Mucosa of descending colon (tissue), 3 donors: Measurements from ENCODE around the gene F5. TPM values are rescaled to one million over a fixed set of nuclear protein-coding genes. Genes with fewer than 3 reads are reported as not detected.

Experiments used
- ATAC-seq: fragments of 200-7000 bp; cut with Tn5 transposase; one replicate; pipeline ENCODE4 v1.9.1; 2020; ENCODE audit warnings: mild to moderate bottlenecking, moderate library complexity
- DNase-seq, 3 donors: peaks; one replicate each; pipeline ENCODE4 v3.0.0-alpha.2; 2020
- H3K36me3 ChIP-seq: fragments of 200-600 bp; one replicate; pipeline ENCODE4 v1.8.0; 2021; ENCODE audit warnings: low read depth, mild to moderate bottlenecking
- H3K4me1 ChIP-seq: fragments of 200-600 bp; one replicate; pipeline ENCODE4 v1.8.0; 2021; ENCODE audit warnings: low read depth, mild to moderate bottlenecking
- H3K4me3 ChIP-seq: fragments of 200-600 bp; one replicate; pipeline ENCODE4 v1.8.0; 2021; ENCODE audit warnings: mild to moderate bottlenecking
- H3K9me3 ChIP-seq: fragments of 200-600 bp; one replicate; pipeline ENCODE4 v1.8.0; 2021; ENCODE audit warnings: mild to moderate bottlenecking
- CTCF ChIP-seq: fragments of 200-600 bp; IDR thresholded peaks from one replicate; pipeline ENCODE4 v1.8.0; 2022; ENCODE audit warnings: antibody characterized with exemption, mild to moderate bottlenecking
- intact Hi-C, 2 donors: fragments of 100-400 bp; cut with DNase I in 1 of 2; cut with micrococcal nuclease in 1 of 2; formaldehyde crosslinking; loops; one replicate each; pipeline versions ENCODE4 v1.11.0 to v1.11.1; 2022; cut with DNase I, micrococcal nuclease
- total RNA-seq, 3 donors: library from RNA; stranded (reverse); fragmentation: NEBNext Ultra II Directional in 2 of 3; extraction: Animal tissue kit (Norgen Biotek cat#: 25700) in 2 of 3; gene quantifications; one replicate each; pipeline versions ENCODE4 v1.2.1 to v1.2.4, GENCODE V29; 2021 to 2023
- donor health status: DM: no; HTN: no; CAD: no; lungs with moderate emphysema.
- donor health status: DM: no; HTN: no; CAD: no.
- donor health status: DM: no; HTN: yes; CAD: no.

F5 gene
- total RNA-seq, 3 donors from 2014 or later = 0.44 to 2.5 (median 0.69) TPM

GRCh38 chr1:169588112-169588511 is 1.8 kb upstream of the F5 start:
- H3K9me3 ChIP-seq = no peaks in the 10 kb centered on the region
- intact Hi-C loops = loop anchor here in 1 of 2 donors (5.0 kb wide), 1 partner anchor 124 kb away; the partner anchor contains the start of gene SELL
- no peak for TF ChIP-seq CTCF
- H3K36me3 ChIP-seq = no peaks in the 10 kb centered on the region
- no peak overlapping the region for H3K4me3 ChIP-seq
- H3K4me1 ChIP-seq = no peaks in the 10 kb centered on the region
- ATAC-seq (no peak), DNase-seq (no peak)

- H3K36me3 ChIP-seq = no peaks in the 10 kb centered on the region
- no peak for ATAC-seq
- intact Hi-C loops = loop anchor here in 1 of 2 donors (5.0 kb wide), 1 partner anchor 126 kb away; the partner anchor contains the start of gene SELL
- no peak for DNase-seq
- no peaks in the 10 kb centered on the region for H3K9me3 ChIP-seq
- no peaks in the 10 kb centered on the region for H3K4me1 ChIP-seq
- H3K4me3 ChIP-seq = no peak overlapping the region
- TF ChIP-seq CTCF = no peak
Measured at GRCh38 chr1:169586067-169586394, 250 bp downstream of the F5 start.

- intact Hi-C loops = loop anchor here in 1 of 2 donors (5.0 kb wide), 1 partner anchor 127 kb away; the partner anchor contains the start of gene SELL
- Histone ChIP-seq H3K36me3 (no peaks in the 10 kb centered on the region), H3K4me3 (no peak overlapping the region), H3K9me3 (no peaks in the 10 kb centered on the region), H3K4me1 (no peaks in the 10 kb centered on the region)
- no peak for TF ChIP-seq CTCF
- ATAC-seq = no peak
- no peak for DNase-seq
Measured at GRCh38 chr1:169585181-169585580, 1.1 kb downstream of the F5 start.

GRCh38 chr1:169584483-169585144 is 1.7 kb downstream of the F5 start:
- intact Hi-C loops = loop anchor here in 1 of 2 donors (5.0 kb wide), 1 partner anchor 128 kb away; the partner anchor contains the start of gene SELL
- Histone ChIP-seq H3K4me1 (no peaks in the 10 kb centered on the region), H3K9me3 (no peaks in the 10 kb centered on the region), H3K36me3 (no peaks in the 10 kb centered on the region), H3K4me3 (no peak overlapping the region)
- no peak for ATAC-seq
- DNase-seq = no peak
- TF ChIP-seq CTCF = no peak

GRCh38 chr1:169577981-169578738 is 8.1 kb downstream of the F5 start:
- H3K4me1 ChIP-seq = peaks cover 9% of the 10 kb centered on the region
- ATAC-seq = peak; percentile 60
- intact Hi-C loops = no loop called here
- TF ChIP-seq CTCF = no peak
- DNase-seq = no peak
- H3K4me3 ChIP-seq = no peak overlapping the region
- H3K36me3 ChIP-seq = no peaks in the 10 kb centered on the region
- H3K9me3 ChIP-seq = no peaks in the 10 kb centered on the region
